Hepatocyte (in vitro differentiated cells): ENCODE data around the gene KCNJ8.

Source experiments
- CTCF ChIP-seq: fragments of 200-600 bp; sonication (generic); IDR thresholded peaks from 2 replicates; pipeline ENCODE4 v1.5.1; 2016; ENCODE audit warnings: antibody characterized with exemption, mild to moderate bottlenecking; ENCODE audit not compliant: poor library complexity
- EZH2 ChIP-seq: fragments of 200-600 bp; sonication (generic); IDR thresholded peaks from 2 replicates; pipeline ENCODE4 v1.6.1; 2016; ENCODE audit warnings: antibody characterized with exemption, mild to moderate bottlenecking, borderline replicate concordance
- EZH2phosphoT487 ChIP-seq: fragments of 200-600 bp; sonication (generic); IDR thresholded peaks from one replicate; pipeline ENCODE4 v1.6.1; 2018; ENCODE audit warnings: antibody characterized with exemption, mild to moderate bottlenecking, low read depth, moderate library complexity; ENCODE audit not compliant: unreplicated experiment, severe bottlenecking

GRCh38 chr12:21806255-21806654 lies 31.7 kb upstream of the KCNJ8 start:
- no peak for TF ChIP-seq CTCF
- no peak for TF ChIP-seq EZH2phosphoT487
- no peak for TF ChIP-seq EZH2
